Eye (tissue), 1 donor: Measurements from ENCODE around the gene UNC45A.
A peak's percentile ranks its signal among the peaks of the same experiment; 100 is the strongest.
"Not testable (repeated sequence)": the region's sequence is repeated elsewhere in the genome, so short reads cannot be mapped to it uniquely, and the experiment has no call there.

Experiments
- DNase-seq: peaks from one replicate; pipeline ENCODE4 v3.0.0-alpha.2; 2015

UNC45A gene, protein sequence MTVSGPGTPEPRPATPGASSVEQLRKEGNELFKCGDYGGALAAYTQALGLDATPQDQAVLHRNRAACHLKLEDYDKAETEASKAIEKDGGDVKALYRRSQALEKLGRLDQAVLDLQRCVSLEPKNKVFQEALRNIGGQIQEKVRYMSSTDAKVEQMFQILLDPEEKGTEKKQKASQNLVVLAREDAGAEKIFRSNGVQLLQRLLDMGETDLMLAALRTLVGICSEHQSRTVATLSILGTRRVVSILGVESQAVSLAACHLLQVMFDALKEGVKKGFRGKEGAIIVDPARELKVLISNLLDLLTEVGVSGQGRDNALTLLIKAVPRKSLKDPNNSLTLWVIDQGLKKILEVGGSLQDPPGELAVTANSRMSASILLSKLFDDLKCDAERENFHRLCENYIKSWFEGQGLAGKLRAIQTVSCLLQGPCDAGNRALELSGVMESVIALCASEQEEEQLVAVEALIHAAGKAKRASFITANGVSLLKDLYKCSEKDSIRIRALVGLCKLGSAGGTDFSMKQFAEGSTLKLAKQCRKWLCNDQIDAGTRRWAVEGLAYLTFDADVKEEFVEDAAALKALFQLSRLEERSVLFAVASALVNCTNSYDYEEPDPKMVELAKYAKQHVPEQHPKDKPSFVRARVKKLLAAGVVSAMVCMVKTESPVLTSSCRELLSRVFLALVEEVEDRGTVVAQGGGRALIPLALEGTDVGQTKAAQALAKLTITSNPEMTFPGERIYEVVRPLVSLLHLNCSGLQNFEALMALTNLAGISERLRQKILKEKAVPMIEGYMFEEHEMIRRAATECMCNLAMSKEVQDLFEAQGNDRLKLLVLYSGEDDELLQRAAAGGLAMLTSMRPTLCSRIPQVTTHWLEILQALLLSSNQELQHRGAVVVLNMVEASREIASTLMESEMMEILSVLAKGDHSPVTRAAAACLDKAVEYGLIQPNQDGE

GRCh38 chr15:90934949-90935751 lies at the start of gene UNC45A:
UNC45A (plus strand) TSS chr15:90935285; CDS start chr15:90935325, 40 bp downstream.
- DNase-seq = peak; percentile 96

DNA sequence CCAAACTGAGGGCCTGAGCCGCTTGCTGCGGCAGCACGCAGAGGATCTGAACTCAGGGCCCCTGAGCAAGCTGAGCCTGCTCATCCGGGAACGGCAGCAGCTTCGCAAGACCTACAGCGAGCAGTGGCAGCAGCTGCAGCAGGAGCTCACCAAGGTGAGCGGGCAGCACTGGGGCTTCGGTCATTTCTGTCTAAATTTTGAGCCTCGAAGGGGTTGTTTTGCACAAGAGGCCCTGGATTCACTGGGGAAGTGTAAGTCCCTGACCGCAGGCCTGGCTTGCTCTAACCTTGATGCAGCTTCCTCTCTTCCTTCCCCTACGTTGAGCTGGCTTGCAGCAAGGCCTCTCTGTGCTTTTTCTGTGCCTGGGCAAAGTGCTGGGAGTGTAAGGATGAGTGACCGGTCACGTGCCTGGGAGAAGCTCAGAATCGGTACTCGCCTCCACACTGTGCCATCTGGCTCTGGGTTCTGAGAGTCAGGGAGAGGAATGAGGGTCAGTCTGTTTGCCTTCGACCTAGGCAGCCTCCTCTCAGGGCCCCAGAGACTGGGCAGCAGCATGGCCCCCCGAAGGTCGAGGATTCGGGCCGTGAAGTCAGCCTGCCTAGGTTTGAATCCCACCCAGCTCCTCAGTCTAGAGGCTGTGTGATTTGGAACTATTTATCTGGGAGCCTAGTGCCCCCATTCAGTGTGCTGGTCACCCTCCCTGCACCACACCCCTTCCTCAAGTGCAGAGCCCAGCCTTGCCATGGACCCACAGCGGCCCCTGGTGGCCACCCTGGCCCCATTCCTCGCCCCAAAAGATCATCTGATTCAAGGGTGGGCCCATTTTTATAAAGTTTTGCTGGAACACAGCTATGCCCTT lies 49.4 kb upstream of the UNC45A start:
- DNase-seq = peak; percentile 91

DNA sequence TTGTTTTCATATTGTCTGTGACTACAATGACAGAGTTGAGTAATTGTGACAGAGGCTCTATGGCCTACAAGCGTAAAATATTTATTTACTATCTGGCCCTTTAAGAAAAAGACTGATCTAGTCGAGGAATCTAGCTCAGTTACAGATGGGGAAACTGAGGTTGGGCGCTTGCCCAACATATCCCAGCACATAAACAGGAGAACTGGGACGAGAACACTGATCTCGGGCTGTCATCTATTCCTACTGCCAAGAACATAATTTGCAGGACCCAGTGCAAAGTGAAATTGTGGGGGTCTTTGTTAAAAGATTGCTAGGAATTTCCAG lies 48.8 kb upstream of the UNC45A start:
- DNase-seq = no peak

- DNase-seq = no peak
These were observed 48.0 kb upstream of the UNC45A start for GRCh38 chr15:90887037-90887481.

DNA sequence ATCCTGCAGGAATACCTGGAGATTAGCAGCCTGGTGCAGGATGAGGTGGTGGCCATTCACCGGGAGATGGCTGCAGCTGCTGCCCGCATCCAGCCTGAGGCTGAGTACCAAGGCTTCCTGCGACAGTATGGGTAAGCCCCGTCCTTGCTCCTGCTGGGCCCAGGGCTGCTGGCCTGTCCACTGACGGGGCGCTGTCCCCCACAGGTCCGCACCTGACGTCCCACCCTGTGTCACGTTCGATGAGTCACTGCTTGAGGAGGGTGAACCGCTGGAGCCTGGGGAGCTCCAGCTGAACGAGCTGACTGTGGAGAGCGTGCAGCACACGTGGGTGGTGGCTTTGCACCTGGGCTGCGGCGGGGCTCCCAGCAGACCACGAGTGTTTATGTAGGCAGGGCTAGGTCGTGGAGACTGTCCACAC lies 45.8 kb upstream of the UNC45A start:
- DNase-seq = no peak

DNA sequence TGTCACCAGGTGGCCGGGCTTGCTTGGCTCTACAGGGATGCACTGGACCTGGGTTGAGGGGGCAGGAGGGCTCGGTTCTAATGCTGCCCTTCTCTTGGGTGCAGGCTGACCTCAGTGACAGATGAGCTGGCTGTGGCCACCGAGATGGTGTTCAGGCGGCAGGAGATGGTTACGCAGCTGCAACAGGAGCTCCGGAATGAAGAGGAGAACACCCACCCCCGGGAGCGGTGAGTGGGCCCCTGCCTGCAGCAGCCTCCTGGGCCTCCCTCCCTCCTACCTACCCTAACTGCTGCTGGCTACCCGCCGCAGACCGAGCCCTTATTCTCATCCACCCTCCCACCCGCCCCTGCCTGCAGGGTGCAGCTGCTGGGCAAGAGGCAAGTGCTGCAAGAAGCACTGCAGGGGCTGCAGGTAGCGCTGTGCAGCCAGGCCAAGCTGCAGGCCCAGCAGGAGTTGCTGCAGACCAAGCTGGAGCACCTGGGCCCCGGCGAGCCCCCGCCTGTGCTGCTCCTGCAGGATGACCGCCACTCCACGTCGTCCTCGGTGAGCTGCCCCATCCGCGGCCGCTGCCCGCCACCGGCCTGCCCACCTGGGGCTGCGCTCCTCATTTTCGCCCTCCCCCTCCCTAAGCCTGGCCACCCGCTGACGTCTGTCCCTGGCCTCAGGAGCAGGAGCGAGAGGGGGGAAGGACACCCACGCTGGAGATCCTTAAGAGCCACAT lies 45.2 kb upstream of the UNC45A start:
- DNase-seq = no peak

DNA sequence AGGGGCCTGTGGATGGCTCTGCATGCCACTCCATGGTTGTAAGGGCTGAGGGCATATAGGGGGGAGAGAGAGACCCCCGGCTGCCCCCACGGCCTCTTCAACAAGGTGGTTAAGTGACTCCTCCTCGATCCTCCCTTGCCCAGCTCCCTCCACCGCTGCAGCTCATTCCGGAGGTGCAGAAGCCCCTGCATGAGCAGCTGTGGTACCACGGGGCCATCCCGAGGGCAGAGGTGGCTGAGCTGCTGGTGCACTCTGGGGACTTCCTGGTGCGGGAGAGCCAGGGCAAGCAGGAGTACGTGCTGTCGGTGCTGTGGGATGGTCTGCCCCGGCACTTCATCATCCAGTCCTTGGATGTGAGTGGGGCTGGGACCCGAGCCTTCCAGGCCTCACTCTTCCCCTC lies 44.2 kb upstream of the UNC45A start:
- no peak for DNase-seq

GRCh38 chr15:90891346-90891949 lies 43.6 kb upstream of the UNC45A start:
- no peak for DNase-seq

DNA sequence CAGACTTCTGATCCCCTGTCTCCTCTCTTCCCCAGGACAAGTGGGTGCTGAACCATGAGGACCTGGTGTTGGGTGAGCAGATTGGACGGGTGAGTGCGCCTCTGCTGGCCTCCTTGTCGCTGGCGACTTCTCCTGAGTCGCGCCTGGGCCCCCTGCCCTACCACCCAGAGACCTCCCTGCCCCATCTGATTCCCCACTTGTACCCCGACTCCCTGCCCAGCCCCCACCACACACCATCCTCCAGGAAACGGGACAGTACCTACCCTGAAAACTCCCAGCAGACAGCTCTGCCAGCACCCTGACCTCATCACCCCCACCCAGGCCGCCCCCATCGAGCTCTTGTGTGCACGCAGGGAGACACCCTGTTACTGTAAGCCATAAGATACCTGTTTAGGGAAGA lies 43.1 kb upstream of the UNC45A start:
- no peak for DNase-seq

- DNase-seq = no peak
These were observed 42.4 kb upstream of the UNC45A start for GRCh38 chr15:90892498-90893174.

GRCh38 chr15:90893175-90894090 lies 41.7 kb upstream of the UNC45A start:
- no peak for DNase-seq

DNA sequence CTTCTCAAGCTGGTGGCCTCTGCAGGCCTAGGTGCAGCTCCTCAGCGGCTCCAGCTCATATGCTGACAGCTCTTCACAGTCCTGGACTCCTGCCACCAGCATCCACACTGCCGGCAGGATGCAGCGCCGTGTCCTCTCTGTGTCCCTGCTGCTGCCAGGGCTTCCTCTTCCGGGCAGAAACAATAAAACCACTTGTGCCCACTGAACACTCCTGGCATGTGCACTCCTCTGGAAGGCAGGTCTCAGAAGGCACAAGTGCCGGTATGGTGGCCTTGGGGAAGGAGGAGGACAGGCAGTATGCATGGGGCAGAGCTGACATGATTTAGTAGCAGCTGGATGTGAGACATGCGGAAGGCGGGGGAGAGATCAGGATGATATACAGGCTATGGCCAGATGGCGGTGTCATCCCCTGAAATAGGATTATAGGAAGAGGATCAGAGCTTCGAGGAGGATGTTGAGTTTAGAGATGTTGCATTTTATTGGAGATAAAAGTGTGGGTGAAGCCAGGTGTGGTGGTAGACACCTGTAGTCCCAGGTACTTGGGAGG lies 39.4 kb upstream of the UNC45A start:
- DNase-seq = no peak

DNA sequence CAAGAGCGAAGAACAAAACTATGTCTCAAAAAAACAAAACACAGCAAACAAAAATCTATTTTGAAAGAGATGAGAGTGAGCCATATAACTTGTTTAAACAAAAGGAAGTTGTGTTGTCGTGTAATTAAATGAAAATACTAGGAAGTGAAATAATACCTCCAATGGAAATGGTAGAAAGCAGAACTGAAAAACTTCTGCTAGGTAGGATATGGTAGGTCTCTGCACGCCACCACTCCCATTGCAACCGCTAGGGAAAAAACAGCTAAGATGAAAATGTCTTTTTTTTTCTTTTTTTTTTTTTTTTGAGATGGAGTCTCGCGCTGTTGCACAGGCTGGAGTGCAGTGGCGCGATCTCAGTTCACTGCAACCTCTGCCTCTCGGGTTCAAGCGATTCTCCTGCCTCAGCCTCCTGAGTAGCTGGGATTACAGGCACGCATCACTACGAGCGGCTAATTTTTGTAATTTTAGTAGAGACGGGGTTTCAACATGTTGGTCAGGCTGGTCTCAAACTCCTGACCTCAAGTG lies 37.9 kb upstream of the UNC45A start:
- DNase-seq = not testable (repeated sequence)

DNA sequence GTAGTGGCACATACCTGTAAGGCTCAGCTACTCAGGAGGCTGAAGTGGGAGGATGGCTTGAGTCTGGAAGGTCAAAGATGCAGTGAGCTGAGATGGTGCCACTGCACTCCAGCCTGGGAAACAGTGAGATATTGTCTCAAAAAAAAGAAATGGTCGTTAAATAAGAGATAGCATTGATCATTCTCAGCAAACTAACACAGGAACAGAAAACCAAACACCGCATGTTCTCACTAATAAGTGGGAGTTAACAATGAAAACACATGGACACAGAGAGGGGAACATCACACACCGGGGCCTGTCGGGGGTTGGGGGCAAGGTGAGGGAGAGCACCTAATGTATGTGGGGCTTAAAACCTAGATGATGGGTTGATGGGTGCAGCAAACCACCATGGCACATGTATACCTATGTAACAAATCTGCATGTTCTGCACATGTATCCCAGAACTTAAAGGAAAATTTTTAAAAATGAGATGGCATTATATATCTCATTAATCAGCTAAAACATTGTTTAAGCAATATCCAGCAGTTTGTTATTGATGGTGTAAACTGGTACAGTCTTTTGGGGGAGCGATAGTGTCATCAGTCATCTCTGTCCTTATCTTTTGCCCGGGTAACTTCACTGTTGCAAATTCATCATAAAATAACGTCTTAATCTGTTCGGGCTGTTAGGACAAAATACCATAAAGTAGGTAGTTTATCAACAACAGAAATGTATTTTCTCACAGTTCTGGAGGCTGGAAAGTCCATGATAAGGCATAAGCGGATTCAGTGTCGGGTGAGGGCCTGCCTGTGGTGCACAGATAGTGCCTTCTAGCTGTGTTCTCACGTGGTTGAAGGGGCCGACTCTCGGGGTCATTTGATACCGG lies 33.7 kb upstream of the UNC45A start:
- DNase-seq = no peak

GRCh38 chr15:90902040-90902839 lies 32.8 kb upstream of the UNC45A start:
- peak; percentile 91 for DNase-seq
